GM12878 (cell line): ENCODE measurements around the gene VANGL1. TPM values are rescaled to one million over a fixed set of nuclear protein-coding genes. Genes with fewer than 3 reads are reported as not detected.

Experiments used
- ATAC-seq: fragments of 200-7000 bp; cut with Tn5 transposase; 3 replicates; pipeline ENCODE4 v1.9.1; 2020; ENCODE audit warnings: mild to moderate bottlenecking, moderate library complexity
- BruUV-seq: library from RNA; stranded (reverse); fragments of 400-500 nt; replicated peaks from 2 replicates; lab custom pipeline; 2021; lab: Mats Ljungman, UMichigan
- CTCF ChIA-PET: fragments of 300-600 bp; sonication (Branson Sonifier 250); formaldehyde crosslinking; extraction: SDS; loops from one replicate; lab custom pipeline; 2021; ENCODE audit warnings: inconsistent platforms; lab: Yijun Ruan, JAX
- POLR2A ChIA-PET: fragments of 350-600 bp; formaldehyde crosslinking; extraction: SDS; loops from one replicate; lab custom pipeline; 2021; ENCODE audit warnings: inconsistent platforms; lab: Charles Lee
- RAD21 ChIA-PET: fragments of 300-600 bp; sonication (Branson Sonifier 250); formaldehyde crosslinking; loops from one replicate; lab custom pipeline; 2023; ENCODE audit warnings: antibody characterized with exemption; ENCODE audit not compliant: unreplicated experiment; lab: Charles Lee
- SMC1A ChIA-PET: fragments of 300-600 bp; sonication (Branson Sonifier 250); formaldehyde crosslinking; loops from one replicate; lab custom pipeline; 2023; ENCODE audit not compliant: unreplicated experiment, uncharacterized antibody; lab: Charles Lee
- DNase-seq: peaks from one replicate; pipeline ENCODE4 v3.0.0-alpha.2; 2011; ENCODE audit warnings: low read depth, low spot score
- FAIRE-seq: peaks from 3 replicates; lab custom pipeline; 2011; peaks lifted over from hg19 to GRCh38; lab: Jason Lieb, UNC
- H2AFZ ChIP-seq: 2 replicates; pipeline ENCODE4 v1.6.0; 2011; ENCODE audit warnings: low read depth, low read length, control low read depth; ENCODE audit not compliant: control insufficient read depth
- H3K27ac ChIP-seq: 2 replicates; pipeline ENCODE4 v1.5.1; 2011; ENCODE audit warnings: control low read depth; ENCODE audit not compliant: control insufficient read depth, insufficient read depth
- H3K27me3 ChIP-seq, 2 experiments: replicated peaks in 1 of 2; 2 replicates each; pipeline versions ENCODE4 v1.6.0 to v1.6.1; 2011; ENCODE audit warnings: low read length in 1 of 2; ENCODE audit not compliant: control insufficient read depth in 2 of 2, insufficient read depth in 2 of 2
- H3K36me3 ChIP-seq, 2 experiments: 2 replicates each; pipeline ENCODE4 v1.5.1; 2011; ENCODE audit warnings: low read length in 1 of 2; ENCODE audit not compliant: control insufficient read depth in 2 of 2, insufficient read depth in 2 of 2
- H3K4me1 ChIP-seq: 2 replicates; pipeline ENCODE4 v1.6.1; 2011; ENCODE audit warnings: mild to moderate bottlenecking, low read length, moderate library complexity, mixed read lengths; ENCODE audit not compliant: control insufficient read depth, insufficient read depth
- H3K4me2 ChIP-seq: 2 replicates; pipeline ENCODE4 v1.6.0; 2011; ENCODE audit warnings: control low read depth; ENCODE audit not compliant: control insufficient read depth, insufficient read depth
- H3K4me3 ChIP-seq: fragments of 200-600 bp; sonication (generic); 2 replicates; pipeline ENCODE4 v1.5.1; 2016
- H3K79me2 ChIP-seq: 2 replicates; pipeline ENCODE4 v1.6.0; 2011; ENCODE audit warnings: low read length; ENCODE audit not compliant: control insufficient read depth, insufficient read depth
- H3K9ac ChIP-seq: 2 replicates; pipeline ENCODE4 v1.8.0; 2011; ENCODE audit warnings: low read length, control low read depth, mixed read lengths; ENCODE audit not compliant: control insufficient read depth, insufficient read depth
- H3K9me3 ChIP-seq: replicated peaks from 3 replicates; pipeline ENCODE4 v1.5.1; 2011; ENCODE audit warnings: mild to moderate bottlenecking, low read length; ENCODE audit not compliant: control insufficient read depth, insufficient read depth
- H4K20me1 ChIP-seq: 2 replicates; pipeline ENCODE4 v1.6.0; 2011; ENCODE audit not compliant: control insufficient read depth, insufficient read depth
- ATF3 ChIP-seq: IDR thresholded peaks from 2 replicates; pipeline ENCODE4 v1.6.1; 2011; ENCODE audit warnings: low read depth, mild to moderate bottlenecking, low read length, moderate library complexity, borderline replicate concordance; ENCODE audit errors: extremely low read depth
- CREM ChIP-seq: IDR thresholded peaks from 2 replicates; pipeline ENCODE4 v1.6.1; 2014; ENCODE audit warnings: antibody characterized with exemption, low read depth
- E2F8 ChIP-seq: fragments of 450-650 bp; IDR thresholded peaks from 2 replicates; pipeline ENCODE4 v1.6.1; 2018; ENCODE audit warnings: mild to moderate bottlenecking, low read depth, moderate library complexity; ENCODE audit not compliant: partially characterized antibody
- RAD51 ChIP-seq: fragments of 450-650 bp; IDR thresholded peaks from 2 replicates; pipeline ENCODE4 v1.6.1; 2016; ENCODE audit warnings: moderate library complexity, mild to moderate bottlenecking, inconsistent platforms
- TCF3 ChIP-seq: IDR thresholded peaks from 2 replicates; pipeline ENCODE4 v1.6.1; 2012; ENCODE audit warnings: low read depth, mild to moderate bottlenecking, low read length, borderline replicate concordance; ENCODE audit not compliant: insufficient read depth
- ZBTB40 ChIP-seq: fragments of 450-650 bp; IDR thresholded peaks from 2 replicates; pipeline ENCODE4 v1.6.1; 2016; ENCODE audit warnings: mild to moderate bottlenecking, moderate library complexity, borderline replicate concordance
- ZNF217 ChIP-seq: fragments of 450-650 bp; IDR thresholded peaks from 2 replicates; pipeline ENCODE4 v1.6.1; 2017; ENCODE audit warnings: antibody characterized with exemption, mild to moderate bottlenecking
- WGBS: methylation state at CpG from one replicate; pipeline ENCODE4 v1.1.6; 2016; ENCODE audit warnings: low lambda C conversion rate; ENCODE audit not compliant: insufficient replicate concordance, insufficient coverage; ENCODE audit errors: missing lambda C conversion rate; 5-methylcytosine and 5-hydroxymethylcytosine counted together
- in situ Hi-C: fragments of 300-500 bp; cut with MboI; formaldehyde crosslinking; loops from 9 replicates; pipeline ENCODE4 v1.14.3; 2018; ENCODE audit warnings: mixed read lengths
- intact Hi-C: fragments of 100-400 bp; cut with micrococcal nuclease; formaldehyde crosslinking; loops from one replicate; pipeline ENCODE4 v1.14.2; 2022; ENCODE audit not compliant: unreplicated experiment
- polyA plus RNA-seq, 11 experiments: library from polyadenylated mRNA; depleted of rRNA in 4 of 11; unstranded in 6 of 11; stranded (reverse) in 5 of 11; fragments of >200 nt; fragmentation: Nextera tagmentation in 4 of 11; fragmentation: Illumina TruSeq in 1 of 11; extraction: Ambion mirVana in 4 of 11; extraction: Trizol in 1 of 11; gene quantifications; 1 replicate in 1 of 11; 2 replicates in 10 of 11; pipeline versions ENCODE4 v1.2.1 to v1.2.3, GENCODE V29; 2011 to 2016; ENCODE audit warnings: inconsistent platforms in 2 of 11, missing spikeins in 2 of 11, low read depth in 1 of 11
- total RNA-seq, 4 experiments: library from RNA; depleted of rRNA in 3 of 4; stranded (reverse); fragments of >200 nt in 3 of 4; fragmentation: Illumina TruSeq in 1 of 4; extraction: Trizol in 1 of 4; gene quantifications; 2 replicates each; pipeline versions ENCODE4 v1.2.1 to v1.2.3, GENCODE V29; 2013 to 2021

VANGL1 gene
- total and polyA plus RNA-seq, 10 of the 15 experiments (the other 5 are each of a cell fraction or from before 2014, with no cell fraction given) = 0.71 to 12.9 (median 6.3) TPM

- ChIA-PET RAD21 (no interaction called here), SMC1A (no interaction called here), POLR2A (no interaction called here)
- no TSS peak for BruUV-seq
- H3K4me3 ChIP-seq = no peak overlapping the region
- DNase-seq (no peak), FAIRE-seq (no peak)
- H3K36me3 ChIP-seq = no peaks in the 10 kb centered on the region
- no peaks in the 10 kb centered on the region for H4K20me1 ChIP-seq
- H3K9ac ChIP-seq = no peak overlapping the region
- intact Hi-C loops = no loop called here
- no peaks in the 10 kb centered on the region for H3K4me1 ChIP-seq
- H3K27ac ChIP-seq = no peak overlapping the region
- H2AFZ ChIP-seq = no peak overlapping the region
- no peaks in the 10 kb centered on the region for H3K27me3 ChIP-seq
- no peaks in the 10 kb centered on the region for H3K79me2 ChIP-seq
- no peak for TF ChIP-seq E2F8
- TF ChIP-seq ZNF217 = no peak
- TF ChIP-seq TCF3 = no peak
- no peak for TF ChIP-seq ZBTB40
- TF ChIP-seq RAD51 = no peak
- TF ChIP-seq CREM = no peak
- TF ChIP-seq ATF3 = no peak
- TF ChIP-seq, all 136 proteins: peak for 0
- no peak overlapping the region for H3K4me2 ChIP-seq
- ATAC-seq = no peak
- in situ Hi-C loops = no loop called here
- CTCF ChIA-PET = no interaction called here
- 38% methylated on average over 4 of the region's 4 CpGs for WGBS
- no peaks in the 10 kb centered on the region; the same call in 2 of the 3 replicates for H3K9me3 ChIP-seq
Observed at GRCh38 chr1:115613767-115614166, 28.0 kb upstream of the VANGL1 start.
